NCI-H1105 (cell line): ENCODE results near the gene CAMK2N2.
A peak's percentile ranks its signal among the peaks of the same experiment; 100 is the strongest.

Experiments used
- DNase-seq: peaks from one replicate; lab custom pipeline; 2025; lab: John Stamatoyannopoulos, UW

The CAMK2N2 gene

DNA sequence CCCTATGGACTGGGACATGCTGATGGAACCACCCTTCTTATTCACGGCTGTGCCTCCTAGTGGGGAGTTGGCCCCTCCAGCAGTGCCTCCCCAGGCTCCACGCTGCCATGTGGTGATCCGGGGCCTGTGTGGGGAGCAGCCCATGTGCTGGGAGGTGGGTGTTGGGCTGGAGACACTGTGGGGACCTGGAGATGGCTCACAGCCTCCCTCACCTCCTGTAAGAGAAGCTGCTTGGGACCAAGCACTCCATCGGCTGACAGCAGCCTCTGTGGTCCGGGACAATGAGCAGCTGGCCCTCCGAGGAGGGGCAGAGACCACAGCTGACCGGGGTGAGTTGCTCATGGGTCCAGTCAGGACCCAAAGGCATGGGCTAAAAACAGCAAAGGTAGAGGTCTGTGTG is 21.6 kb downstream of the CAMK2N2 start:
- no peak for DNase-seq

DNA sequence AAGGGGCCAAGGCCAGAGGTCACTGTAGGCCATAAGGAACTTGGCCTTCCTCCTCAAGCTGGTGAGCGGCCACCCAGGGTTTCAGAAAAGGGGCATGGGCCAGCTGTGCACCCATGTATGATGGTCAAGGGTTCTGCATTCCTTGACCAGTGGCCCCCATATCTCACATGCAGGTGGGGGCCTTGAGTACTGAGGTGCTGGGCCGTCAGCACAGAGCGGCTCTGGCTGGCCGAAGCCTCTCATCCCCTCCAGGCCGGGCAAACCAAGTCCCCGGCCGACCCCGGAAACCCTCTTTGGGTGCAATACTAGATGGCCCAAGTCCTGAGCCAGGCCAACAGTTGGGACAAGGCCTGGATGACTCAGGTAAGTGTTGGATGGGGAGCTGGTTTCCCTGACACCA is 22.1 kb downstream of the CAMK2N2 start:
- DNase-seq: no peak

DNA sequence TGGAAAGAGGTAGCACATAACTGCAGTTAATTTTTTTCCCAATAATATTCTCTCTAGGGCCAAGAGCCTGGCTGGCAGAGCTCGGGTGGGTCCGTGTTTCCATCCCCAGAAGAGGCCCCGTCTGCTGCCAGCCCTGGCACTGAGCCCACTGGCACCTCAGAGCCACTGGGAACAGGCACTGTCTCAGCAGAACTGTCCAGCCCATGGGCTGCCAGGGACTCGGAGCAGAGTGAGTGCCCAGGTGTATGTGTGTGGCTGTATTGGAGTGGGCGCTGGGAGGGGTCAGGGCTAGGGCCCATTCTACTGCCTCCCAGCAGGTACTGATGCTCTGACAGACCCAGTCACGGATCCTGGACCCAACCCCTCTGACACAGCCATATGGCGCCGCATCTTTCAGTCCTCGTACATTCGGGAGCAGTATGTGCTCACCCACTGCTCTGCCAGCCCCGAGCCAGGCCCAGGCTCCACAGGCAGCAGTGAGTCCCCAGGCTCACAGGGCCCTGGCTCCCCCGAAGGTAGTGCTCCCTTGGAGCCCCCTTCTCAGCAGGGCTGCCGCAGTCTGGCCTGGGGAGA is 23.0 kb downstream of the CAMK2N2 start:
- DNase-seq: no peak

DNA sequence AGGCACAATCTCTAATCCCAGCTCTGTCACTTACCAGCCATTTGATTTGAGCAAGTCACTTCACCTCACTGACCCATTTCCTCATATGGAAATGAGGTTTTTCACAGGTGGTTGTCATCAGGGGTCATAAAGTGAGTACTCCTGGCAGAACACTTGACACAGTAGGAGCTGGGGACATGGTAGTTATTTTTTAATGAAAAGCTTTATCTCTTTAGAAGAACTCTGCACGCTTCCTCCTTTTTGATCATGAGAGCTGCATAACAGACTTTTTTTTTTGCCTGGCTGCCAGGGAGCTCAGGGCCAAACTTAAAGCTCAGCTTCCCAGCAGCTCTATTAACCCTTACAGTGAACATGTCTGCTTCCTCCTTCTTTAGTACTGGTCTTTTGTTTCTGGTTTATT is 23.5 kb downstream of the CAMK2N2 start:
- DNase-seq: no peak

DNA sequence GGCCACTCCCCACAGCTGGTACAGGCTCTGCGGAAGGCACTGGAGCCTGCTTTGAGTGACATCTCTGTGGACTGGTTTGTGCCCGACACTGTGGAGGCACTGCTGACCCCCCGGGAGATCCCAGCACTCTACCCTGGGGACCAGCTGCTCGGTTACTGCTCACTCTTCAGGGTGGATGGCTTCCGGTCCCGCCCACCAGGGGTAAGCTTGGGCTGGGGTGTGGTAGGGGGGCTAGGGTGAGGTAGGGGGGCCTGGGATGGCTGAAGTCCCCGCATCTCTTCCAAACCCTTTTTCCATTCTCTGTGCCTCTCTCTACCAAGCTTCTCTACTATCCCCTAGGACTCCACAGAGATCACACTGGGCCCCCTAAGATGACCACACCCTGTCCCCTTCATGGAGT is 24.1 kb downstream of the CAMK2N2 start:
- DNase-seq: no peak

DNA sequence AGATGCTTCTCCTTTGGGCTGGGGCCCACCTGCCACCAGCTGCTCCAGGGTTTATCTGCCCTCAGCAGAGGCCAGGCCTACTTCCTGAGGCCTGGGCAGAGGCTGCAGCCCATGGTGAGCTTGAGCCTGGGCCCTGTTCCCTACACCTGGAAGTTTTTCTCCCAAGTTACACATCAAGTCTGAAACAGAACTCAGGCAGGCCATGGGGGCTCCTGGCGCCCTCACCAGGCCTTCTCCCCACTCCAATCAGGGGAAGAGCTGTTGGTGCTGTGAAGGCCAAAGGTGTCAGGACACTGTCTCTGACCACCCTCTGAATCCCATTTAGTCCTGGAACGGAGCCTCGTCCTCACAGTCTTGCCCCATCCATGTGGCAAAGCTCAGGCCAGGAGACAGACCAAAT is 24.7 kb downstream of the CAMK2N2 start:
- DNase-seq: no peak

DNA sequence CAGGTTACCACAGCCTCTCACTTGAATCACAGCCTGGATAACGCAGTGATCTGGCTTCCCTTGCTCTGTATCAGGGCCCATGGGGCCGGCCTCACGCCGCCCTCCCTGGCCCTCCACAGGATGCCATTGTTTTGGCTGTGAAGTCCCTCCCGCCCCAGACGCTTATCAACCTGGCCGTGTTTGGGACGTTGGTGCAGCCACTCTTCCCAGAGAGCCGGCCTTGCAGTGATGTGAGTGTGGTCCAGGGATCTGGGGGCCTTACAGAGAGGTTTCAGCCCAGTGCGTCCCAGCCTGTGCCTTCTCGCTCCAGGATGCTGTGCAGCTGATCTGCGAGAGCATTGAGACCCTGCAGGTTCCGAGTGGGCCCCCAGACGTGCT is 25.3 kb downstream of the CAMK2N2 start:
- DNase-seq: no peak

DNA sequence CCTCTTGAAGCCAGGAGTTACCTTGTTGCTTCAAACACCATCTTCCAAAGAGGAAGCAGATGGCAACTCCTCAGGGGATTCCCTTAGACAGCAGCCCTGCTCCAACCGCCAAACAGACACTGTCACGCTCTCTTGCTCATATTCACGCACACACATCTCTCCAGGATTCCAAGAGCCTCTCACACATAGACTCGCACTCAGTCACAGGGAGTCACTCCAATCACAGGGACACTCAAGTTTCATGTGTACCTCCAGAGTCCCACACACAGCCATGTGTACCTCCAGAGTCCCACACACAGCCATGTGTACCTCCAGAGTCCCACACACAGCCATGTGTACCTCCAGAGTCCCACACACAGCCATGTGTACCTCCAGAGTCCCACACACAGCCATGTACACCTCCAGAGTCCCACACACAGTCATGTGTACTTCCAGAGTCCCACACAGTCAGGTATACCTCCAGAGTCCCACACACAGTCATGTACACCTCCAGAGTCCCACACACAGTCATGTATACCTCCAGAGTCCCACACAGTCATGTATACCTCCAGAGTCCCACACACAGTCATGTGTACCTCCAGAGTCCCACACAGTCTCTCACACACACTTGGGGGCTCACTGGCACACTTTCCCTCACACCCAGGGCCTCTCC is 25.8 kb downstream of the CAMK2N2 start:
- no peak for DNase-seq

DNA sequence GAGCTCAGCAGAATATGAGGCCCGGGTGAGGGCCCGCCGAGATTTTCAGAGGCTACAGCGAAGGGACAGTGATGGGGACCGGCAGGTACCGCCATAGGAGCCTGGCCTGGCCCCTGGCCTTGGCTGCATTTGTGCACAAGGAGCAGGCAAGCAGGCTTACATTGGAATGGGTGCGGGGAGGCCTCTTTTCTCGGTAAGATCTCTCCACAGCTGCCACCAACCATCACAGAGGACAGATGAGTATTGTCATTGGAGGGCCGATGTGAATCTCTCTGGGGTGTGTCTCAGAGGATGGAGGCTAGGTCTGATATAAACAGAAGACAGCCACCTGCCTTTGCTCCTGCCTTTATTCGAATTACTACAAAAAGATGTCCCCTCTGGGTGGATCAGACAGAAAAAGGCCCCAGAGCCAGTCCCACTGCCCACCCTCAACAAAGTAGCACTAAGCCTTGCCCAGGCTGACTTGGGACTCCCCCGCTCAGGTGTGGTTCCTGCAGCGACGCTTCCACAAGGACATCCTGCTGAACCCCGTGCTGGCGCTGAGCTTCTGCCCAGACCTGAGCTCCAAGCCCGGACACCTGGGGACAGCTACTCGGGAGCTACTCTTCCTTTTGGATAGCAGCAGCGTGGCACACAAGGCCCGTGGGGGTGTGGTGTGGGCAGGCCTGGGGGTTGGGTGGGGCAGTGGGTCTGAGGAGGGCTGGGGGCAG is 26.5 kb downstream of the CAMK2N2 start:
- DNase-seq: no peak

DNA sequence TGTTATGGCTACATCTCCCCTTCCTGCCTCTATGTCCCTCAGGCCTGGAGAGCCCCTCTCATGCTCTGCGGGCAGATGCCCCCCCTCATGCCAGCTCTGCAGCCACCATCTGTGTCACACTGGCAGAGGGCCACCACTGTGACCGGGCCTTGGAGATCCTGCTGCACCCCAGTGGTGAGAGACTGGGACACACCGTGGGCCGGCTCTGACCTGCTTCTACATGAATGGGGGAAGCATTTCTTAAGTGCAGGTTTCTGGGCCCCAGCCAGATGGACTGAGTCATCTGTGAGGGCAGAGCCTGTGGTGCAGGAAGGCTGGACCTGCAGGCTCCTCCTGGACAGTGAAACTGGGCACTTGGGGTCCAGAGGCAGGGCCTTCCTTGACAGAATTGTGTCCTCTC is 27.1 kb downstream of the CAMK2N2 start:
- DNase-seq: no peak

DNA sequence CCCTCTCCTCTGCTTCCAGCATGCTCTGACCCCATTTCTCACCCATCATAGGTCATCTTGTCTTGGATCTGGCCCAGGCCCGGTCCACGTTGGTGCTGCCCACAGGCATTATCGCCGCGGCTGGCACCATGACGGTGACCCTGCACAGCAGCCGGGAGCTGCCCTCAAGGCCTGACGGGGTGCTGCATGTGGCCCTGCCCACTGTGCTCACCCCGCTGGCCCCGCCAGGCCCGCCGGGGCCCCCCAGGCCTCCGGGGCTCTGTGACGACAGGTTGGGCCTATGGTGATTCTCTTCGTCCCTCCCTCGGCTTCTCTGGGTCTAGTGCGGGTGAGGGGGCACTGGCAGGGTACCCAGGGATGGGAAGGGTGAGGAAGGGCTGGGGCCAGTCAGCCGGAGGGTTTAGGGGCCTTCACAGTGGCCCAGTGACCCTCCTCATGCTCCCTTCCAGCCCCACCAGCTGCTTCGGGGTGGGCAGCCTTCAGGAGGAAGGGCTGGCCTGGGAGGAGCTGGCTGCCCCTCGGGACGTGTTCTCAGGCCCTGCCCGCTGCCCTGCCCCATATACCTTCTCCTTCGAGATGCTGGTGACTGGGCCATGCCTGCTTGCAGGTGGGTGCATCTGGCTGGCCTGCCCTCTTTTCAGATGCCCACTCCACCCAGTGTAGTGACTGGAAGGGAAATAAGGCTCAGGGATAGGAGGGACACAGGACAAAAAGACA is 28.1 kb downstream of the CAMK2N2 start:
- DNase-seq: no peak

DNA sequence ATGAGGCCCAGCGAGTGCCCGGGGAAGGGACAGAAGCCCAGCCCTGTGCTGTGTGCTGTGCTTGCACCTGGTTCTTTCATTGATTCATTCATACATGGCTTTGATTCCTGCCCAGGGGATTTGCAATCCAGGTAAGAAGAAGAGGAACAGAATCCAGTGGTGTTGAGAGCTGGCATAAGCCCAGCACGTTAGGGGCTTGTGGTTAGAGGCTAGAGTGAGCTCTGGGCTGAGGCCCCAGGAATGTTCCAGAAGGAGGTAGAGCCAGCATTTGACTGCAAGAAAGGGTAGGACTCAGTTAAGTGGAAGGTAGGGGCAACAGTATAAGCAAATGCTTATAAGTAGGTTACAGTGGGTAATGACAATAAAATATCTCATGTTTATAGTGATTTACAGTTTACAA is 29.7 kb downstream of the CAMK2N2 start:
- DNase-seq: no peak

DNA sequence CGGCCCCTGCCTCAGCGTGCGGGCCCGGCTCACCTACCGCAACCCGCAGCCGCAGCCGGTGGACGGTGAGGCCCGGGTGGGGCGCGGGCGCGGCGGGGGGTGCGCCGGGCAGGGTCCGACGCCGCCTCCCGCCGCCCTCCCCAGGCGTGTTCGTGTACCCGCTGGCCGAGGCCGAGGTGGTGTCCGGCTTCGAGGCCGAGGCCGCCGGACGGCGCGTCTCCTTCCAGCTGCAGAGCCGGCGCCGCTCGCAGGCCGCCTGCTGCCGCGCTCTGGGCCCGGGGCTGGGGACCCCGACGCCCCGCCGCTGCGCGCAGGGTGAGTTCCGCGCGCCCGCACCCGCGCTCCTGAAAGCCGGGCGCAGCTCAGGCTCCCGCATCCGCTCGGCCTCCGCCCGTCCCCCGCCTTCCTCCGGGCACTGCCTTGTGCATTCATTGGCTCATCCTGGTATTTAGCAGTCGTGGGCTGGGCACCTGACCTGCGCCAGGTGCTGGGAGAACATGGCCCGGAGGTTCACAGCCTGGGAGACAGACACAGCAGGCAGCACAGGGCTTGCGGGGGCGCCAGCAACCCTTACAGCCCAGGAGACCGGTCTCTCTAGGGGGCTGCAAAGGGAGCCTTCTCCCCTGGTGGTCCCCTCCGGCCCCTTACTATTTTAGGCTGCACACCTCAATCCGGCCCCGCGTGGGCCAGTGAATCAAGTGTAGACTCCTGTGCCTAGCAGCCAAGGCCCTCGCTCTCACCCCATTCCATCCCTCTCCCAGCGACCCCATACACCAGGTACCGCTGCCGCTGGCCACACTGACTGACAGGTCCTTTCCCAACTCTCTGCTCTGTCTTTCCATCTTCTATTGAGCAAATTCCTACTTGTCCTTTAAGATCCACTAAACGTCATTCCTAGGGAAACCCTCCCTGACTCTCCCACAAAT is 30.5 kb downstream of the CAMK2N2 start:
- DNase-seq: peak; percentile 75

DNA sequence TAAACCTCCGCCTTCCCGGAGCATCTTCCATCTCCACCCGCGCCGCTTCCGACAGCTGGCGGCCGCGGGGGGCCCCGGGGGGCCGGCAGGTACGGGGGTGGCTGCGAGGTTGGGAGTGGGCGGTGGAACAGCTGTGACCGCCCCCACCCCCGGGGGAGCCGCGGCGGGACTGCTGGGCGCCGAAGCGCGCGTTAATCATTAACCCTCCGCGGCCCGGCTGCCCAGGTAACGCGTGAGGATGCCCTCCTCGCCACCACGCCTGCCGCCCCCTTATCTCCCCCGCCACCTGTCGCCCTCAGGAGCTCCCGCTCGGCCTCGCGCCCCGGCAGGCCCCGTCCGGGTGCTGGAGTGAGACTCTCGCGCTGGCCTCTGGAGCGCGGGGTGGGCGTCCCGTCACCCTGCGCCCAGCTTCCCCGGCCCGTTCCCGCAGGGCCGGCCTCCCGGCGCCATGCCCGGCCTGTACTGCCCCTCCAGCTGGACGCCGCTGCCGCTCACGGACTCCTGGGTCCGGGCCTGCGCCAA is 31.2 kb downstream of the CAMK2N2 start:
- peak; percentile 28 for DNase-seq

DNA sequence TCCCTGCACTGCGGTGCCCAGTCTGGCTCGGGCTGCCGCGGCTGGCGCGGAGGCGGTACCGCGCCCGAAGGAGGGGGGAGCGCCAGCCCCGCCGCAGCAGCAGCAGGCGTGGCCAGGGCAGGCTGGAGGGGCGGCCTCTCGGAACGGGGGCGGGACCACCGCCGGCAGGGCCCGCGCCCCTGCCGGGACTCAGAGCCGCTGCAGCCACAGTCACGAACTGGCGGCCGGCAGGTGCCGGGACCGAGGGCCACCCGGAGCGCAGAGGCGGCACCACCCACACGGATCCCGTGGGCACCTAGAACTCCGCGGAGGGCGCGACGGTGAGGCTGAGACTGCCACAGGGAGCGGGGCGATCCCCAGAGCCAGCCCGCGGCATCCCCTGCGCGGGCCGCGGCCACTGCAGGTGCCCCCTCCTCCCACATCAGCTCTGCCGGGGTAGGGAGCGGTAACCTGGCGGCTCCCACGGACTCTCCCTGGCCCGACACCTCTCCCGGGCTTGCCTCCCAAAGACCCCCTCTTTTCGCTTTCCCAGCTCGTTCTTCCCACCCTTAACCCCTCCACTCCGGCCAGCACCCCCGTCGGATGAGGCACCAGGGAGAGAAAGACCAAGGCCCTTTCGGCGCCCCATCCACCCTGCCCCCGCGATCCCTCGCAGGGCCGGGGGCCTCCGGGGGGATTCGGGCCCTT is 31.8 kb downstream of the CAMK2N2 start, which contains the start of gene VWA5B2:
TSS of gene VWA5B2 (plus strand) at position 192 of the 687 bp plus-strand sequence. CDS start 944 bp downstream, outside the sequence.
- peak; percentile 79 for DNase-seq

DNA sequence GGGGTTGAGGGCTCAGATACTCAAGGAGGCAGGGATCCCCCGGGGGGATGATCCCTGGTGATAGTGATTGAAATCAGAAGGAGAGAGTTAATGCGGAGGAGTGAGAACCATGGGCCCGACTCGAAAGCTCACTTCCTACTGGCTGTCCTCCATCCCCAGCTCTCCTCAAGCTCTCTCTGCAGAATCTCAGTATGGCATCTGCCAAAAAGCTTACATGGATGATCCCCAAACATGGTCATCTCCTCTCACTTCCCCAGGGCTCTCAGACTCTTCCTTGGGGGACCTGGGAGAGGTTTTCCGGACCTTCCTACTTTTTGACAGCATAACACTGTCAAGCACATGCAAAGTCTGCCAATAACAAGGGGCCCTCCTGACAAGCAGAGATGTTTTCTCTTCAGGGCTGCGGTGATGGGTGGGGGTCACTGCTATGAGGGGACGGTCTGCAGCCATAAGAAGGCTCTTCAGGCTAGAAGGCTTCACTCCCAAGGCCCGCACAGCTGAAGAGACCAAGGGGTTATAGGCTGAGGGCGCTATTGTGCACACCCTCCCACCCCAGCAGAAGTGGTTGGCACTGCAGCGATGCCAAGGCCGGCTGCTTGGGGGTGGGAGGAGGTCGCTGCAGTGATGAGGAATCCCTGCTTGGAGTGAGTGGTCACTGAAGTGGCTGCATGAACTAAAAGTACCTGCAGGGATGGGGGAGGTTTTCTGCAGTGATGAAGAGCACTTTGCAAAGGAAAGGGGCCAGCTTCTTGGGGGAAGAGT is 32.8 kb downstream of the CAMK2N2 start:
- no peak for DNase-seq

DNA sequence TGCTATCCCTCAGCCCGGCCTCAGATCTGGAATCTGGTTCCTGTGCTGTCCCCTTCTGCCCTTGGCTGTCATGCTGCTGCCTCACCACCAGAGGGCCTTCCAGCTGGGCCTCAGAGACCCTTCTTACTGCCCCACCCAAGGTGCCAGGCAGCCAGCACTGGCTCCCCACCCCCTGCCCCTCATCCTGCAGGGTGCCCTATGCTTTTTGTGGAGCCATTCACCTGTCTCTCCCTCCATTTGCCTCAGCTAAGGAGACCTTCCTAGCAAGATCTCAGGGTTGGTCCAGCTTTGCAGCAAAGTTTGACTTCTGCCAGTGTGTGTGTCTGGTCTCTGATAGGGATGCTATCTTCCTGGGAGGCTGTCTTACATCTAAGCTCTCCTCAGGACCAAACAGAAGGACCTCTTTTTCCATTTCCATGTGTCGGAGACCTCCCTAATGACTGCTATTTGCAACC is 33.8 kb downstream of the CAMK2N2 start:
- peak; percentile 52 for DNase-seq

DNA sequence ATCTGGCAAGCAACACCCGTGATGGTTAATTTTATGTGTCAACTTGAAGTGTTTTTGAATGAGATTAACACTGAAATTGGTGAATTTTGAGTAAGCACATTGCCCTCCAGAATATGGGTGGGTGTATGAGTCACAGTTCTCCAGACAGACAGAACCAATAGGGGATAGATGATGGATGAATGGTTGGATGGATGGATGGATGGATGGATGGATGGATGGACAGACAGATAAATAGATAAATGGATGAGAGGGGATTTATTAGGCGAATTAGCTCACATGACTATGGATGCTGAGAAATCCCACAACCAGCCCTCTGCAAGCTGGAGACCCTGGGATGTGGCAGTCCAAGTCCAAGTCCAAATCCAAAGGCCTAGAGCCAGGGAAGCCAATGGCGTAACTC is 37.4 kb downstream of the CAMK2N2 start:
- no peak for DNase-seq

DNA sequence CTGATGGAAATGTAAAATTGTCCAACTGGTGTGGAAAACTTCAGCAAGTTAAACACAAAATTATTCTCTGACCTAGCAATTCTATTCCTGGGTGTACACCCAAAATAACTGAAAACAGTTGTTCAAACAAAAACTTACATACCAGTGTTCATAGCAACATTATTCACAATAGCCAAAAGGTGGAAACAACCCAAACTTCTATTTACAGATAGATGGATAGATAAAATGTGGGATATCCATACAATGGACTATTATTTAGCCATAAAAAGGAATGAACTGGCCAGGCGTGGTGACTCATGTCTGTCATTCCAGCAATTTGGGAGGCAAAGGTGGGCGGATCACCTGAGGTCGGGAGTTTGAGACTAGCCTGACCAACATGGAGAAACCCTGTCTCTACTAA is 38.8 kb downstream of the CAMK2N2 start:
- DNase-seq: no peak

DNA sequence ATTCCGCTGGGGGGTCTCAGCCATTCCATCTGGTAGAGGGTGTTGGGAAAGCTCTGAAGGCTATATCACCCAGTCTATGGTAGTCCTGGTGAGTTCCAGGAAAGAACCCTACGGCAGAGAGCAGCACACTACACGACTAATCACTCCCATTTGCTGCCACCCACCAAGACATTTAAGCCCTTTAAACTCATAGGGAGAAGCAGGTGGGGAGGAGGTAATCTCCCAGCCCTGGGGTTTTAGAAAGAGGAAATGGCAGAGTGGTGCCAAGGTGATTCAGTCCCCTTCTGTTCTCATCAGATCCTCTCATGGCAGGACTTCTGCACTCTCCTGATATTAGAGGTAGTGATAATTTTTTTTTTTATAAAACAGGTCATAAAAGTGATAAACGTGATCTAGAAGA is 42.5 kb downstream of the CAMK2N2 start:
- DNase-seq: no peak
